Stimulated activated CD4-positive, alpha-beta T cell treated with anti-CD3 and anti-CD28 coated beads, TNF-alpha, amount 100 ng/mL, for 48 hours (primary cell): ENCODE measurements around the gene ZNF142.
"Not testable (repeated sequence)": the region's sequence is repeated elsewhere in the genome, so short reads cannot be mapped to it uniquely, and the experiment has no call there.

Experiments used
- DNase-seq, 3 donors: peaks; one replicate each; pipeline ENCODE4 v3.0.0-alpha.2; 2020; ENCODE audit warnings: low read depth in 3 of 3

ZNF142 gene

GRCh38 chr2:218659258-218659987 lies at the start of gene ZNF142, which contains the start of gene BCS1L:
ZNF142 (minus strand) TSS chr2:218659623; CDS start chr2:218656429, 3,194 bp downstream.
BCS1L (plus strand) TSS chr2:218659683; CDS start chr2:218660988, 1,305 bp downstream.
- peak; percentile 88 to 96 (median 93) for DNase-seq

- DNase-seq, result no peak
Observed at GRCh38 chr2:218708086-218708485, 48.7 kb upstream of the ZNF142 start.

GRCh38 chr2:218703341-218703740 lies 43.9 kb upstream of the ZNF142 start:
- no peak for DNase-seq

GRCh38 chr2:218701806-218702205 lies 42.4 kb upstream of the ZNF142 start:
- no peak for DNase-seq

- DNase-seq, result no peak
Observed at GRCh38 chr2:218698885-218699284, 39.5 kb upstream of the ZNF142 start.

GRCh38 chr2:218694405-218695145 lies 35.2 kb upstream of the ZNF142 start:
- DNase-seq, result no peak

- no peak for DNase-seq
Observed at GRCh38 chr2:218691234-218691633, 31.8 kb upstream of the ZNF142 start.

- not testable (repeated sequence) for DNase-seq
Observed at GRCh38 chr2:218687400-218688060, 28.1 kb upstream of the ZNF142 start.

- DNase-seq, result no peak
Observed at GRCh38 chr2:218680061-218680460, 20.6 kb upstream of the ZNF142 start.

GRCh38 chr2:218679119-218679518 lies 19.7 kb upstream of the ZNF142 start:
- no peak for DNase-seq

- peak; percentile 67 to 80 (median 73) for DNase-seq
Observed at GRCh38 chr2:218671654-218672566, 12.5 kb upstream of the ZNF142 start, which contains the start of the genes RNF25 and STK36. RNF25 (minus strand) TSS chr2:218672002; CDS start chr2:218671970, 32 bp downstream. STK36 (plus strand) TSS chr2:218672086; CDS start chr2:218672830, 744 bp downstream.

- DNase-seq, result no peak
Observed at GRCh38 chr2:218671097-218671653, 11.8 kb upstream of the ZNF142 start.

- no peak for DNase-seq
Observed at GRCh38 chr2:218664653-218665052, 5.2 kb upstream of the ZNF142 start.

- DNase-seq, result no peak
Observed at GRCh38 chr2:218663901-218664300, 4.5 kb upstream of the ZNF142 start.

GRCh38 chr2:218662827-218663226 lies 3.4 kb upstream of the ZNF142 start:
- DNase-seq, result no peak

- DNase-seq, result no peak
Observed at GRCh38 chr2:218662377-218662776, 3.0 kb upstream of the ZNF142 start.

- no peak for DNase-seq
Observed at GRCh38 chr2:218659988-218660358, 550 bp upstream of the ZNF142 start.

- DNase-seq, result peak in 2 of 3 donors; percentile 26 to 42
Observed at GRCh38 chr2:218658671-218659257, 659 bp downstream of the ZNF142 start.

GRCh38 chr2:218655751-218656150 lies 3.7 kb downstream of the ZNF142 start:
- DNase-seq, result no peak

- DNase-seq, result no peak
Observed at GRCh38 chr2:218648787-218649100, 10.7 kb downstream of the ZNF142 start.
